HG02642 (cell line): ENCODE measurements around the gene PHGDH.

Source experiments
- ATAC-seq: cut with Tn5 transposase; IDR thresholded peaks from one replicate; pipeline ENCODE4 v1.9.1; 2021; ENCODE audit warnings: mild to moderate bottlenecking; ENCODE audit not compliant: unreplicated experiment, poor library complexity

The PHGDH gene

GRCh38 chr1:119729044-119729443 lies 17.3 kb downstream of the PHGDH start:
- no peak for ATAC-seq

GRCh38 chr1:119731060-119731459 lies 19.3 kb downstream of the PHGDH start:
- ATAC-seq, result no peak

DNA sequence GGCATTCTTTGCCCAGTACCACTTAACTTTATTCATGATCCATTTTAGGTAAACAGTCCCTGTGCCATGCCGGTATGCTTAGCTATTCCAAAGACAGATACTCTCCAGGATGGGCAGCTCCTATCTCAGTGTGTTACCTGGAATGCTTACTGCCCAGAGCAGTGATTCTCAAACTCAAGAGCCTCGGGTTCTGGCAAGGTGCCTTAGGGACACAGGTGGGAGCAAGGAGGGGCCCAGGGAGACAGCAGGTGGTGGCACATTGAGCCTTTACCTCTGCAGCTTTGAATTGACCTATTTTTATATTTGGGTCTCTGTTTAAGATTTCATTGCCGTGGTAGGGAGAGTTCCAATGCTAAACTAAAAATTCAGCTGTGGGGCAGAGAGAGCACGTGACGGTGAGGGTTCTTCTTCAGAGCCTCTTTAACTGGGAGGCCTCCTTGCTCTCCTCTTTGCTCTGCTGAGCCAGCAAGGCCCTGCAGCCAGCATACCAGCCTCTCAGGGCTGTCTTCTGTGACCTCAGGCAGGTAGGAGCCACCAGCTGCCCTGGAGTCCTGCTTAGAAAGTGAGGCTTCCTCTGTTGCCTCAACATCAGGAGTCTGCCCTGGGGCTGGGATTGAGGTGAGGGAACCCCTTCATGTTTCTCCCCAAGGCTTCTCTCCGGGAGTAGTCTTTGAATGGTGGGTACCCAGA lies 20.2 kb downstream of the PHGDH start:
- no peak for ATAC-seq

- ATAC-seq, result no peak
These were observed 20.9 kb downstream of the PHGDH start for GRCh38 chr1:119732465-119733168.

- ATAC-seq, result no peak
These were observed 22.0 kb downstream of the PHGDH start for GRCh38 chr1:119733754-119734153.

DNA sequence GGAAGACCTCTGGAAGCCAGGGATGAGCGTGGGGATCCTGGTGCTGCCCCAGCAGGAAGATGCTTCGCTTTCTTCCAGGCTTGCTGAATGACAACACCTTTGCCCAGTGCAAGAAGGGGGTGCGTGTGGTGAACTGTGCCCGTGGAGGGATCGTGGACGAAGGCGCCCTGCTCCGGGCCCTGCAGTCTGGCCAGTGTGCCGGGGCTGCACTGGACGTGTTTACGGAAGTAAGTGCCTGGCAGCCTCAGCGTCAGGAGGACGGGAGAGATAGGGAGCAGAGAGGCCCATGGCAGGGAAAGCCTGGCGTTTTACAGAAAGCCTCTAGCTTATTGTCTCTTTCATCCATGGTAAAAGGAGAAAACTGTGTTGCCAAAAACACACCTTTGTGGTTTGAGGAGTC lies 23.5 kb downstream of the PHGDH start:
- ATAC-seq, result no peak

DNA sequence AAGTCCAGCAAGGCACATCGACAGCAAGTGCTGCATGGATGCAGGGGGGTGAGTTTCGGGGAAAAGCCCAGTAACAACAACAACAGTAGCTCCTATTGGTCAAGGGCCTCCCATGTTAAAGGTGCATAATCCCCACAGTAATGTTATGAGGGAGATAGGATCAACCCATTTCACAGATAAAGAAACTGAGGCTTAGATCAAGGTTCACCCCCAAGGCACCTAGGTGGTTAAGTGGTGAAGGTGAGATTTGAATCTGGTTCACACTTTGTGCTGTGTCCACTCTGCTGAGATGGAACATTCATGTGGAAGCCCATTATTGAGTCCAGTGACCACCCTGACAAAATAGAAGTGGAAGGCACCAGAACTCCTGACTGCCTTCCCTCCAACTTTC lies 24.9 kb downstream of the PHGDH start:
- ATAC-seq, result no peak

GRCh38 chr1:119737040-119737682 lies 25.4 kb downstream of the PHGDH start:
- no peak for ATAC-seq

DNA sequence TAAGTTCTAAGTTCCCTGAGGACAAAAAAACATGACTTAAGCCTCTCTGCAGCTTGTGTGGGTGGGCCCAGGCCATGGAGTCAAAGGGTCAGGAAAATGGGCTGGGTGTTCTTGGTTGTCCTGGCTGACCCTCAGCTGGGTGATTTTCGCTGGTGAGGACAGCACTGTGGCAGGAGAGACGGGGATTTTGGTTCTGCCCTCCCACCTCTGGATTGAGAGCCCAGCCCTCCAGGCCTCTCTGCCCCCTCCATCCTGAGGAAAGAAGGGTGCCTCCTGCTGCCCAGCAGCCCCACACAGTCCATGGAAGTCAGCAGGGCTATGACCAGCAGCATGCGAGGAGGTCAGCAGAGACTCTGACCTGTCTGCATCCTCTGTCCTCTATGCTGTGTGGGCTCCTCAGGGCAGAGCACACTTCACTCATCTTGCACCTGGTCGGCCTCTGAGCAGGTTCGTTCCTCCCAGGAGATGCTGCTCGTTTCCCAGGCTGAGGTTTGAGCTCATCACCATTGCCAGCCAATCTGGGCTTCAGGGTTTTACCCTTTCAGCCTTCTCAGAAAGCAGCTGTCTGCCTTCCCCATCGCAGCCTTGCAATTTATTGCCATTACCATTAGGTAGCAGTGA lies 26.5 kb downstream of the PHGDH start:
- no peak for ATAC-seq

DNA sequence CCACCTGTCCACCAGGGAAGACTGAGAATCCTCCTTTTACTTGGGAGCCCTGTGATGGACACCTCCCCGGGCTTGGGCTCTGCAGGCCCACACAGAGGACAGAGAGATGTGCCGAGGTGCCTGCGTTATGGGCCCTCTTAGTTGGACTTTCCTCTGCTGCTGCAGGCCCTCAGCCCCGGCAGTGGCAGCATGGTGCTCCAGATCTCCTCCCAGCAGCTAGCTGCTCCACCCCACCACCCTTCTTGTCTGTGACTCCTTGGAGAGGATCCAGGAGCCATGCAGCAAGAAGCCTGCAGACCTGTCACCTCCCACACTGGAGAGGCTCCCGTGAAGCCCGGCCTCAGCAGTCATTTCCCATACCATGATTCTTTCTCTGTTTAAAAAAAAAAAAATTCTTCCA lies 27.4 kb downstream of the PHGDH start:
- no peak for ATAC-seq

DNA sequence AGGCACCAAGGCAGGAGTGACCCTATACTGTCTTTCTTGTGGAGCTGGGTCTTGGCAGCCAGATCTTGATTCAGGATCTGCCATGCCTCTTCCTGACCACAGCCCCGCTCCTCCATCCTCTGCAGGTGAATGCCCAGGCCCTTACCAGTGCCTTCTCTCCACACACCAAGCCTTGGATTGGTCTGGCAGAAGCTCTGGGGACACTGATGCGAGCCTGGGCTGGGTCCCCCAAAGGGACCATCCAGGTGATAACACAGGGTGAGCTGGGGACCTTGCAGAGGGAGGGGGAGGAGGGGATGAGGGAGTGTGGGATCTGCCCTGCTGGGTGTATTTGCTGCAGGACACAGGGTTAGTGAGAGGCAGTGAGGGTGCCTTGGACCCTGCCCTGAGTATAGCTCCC lies 28.5 kb downstream of the PHGDH start:
- no peak for ATAC-seq

- ATAC-seq, result no peak
These were observed 29.4 kb downstream of the PHGDH start for GRCh38 chr1:119740896-119741780.

- ATAC-seq, result no peak
These were observed 30.5 kb downstream of the PHGDH start for GRCh38 chr1:119742202-119742601.

- no peak for ATAC-seq
These were observed 30.9 kb downstream of the PHGDH start for GRCh38 chr1:119742677-119743076.

DNA sequence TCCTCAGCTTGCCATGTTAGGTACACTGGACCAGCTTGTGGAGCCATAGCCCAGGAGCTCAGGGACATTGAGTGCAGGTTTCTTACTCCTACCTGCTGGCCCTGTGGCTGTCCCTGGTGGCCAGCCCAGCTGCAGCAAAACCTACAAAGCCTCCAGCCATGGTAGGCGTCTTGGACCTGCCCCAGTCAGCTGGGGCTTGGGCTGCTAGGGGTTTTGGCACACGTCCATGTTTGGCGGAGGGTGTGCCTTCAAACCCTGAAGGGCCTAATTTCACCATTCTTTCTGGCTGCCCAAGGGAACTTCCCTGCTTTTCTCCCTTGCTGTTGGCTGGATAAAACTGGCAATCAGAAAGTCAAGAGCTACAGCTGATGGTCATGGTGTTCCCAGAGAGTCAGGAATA lies 31.6 kb downstream of the PHGDH start:
- no peak for ATAC-seq

DNA sequence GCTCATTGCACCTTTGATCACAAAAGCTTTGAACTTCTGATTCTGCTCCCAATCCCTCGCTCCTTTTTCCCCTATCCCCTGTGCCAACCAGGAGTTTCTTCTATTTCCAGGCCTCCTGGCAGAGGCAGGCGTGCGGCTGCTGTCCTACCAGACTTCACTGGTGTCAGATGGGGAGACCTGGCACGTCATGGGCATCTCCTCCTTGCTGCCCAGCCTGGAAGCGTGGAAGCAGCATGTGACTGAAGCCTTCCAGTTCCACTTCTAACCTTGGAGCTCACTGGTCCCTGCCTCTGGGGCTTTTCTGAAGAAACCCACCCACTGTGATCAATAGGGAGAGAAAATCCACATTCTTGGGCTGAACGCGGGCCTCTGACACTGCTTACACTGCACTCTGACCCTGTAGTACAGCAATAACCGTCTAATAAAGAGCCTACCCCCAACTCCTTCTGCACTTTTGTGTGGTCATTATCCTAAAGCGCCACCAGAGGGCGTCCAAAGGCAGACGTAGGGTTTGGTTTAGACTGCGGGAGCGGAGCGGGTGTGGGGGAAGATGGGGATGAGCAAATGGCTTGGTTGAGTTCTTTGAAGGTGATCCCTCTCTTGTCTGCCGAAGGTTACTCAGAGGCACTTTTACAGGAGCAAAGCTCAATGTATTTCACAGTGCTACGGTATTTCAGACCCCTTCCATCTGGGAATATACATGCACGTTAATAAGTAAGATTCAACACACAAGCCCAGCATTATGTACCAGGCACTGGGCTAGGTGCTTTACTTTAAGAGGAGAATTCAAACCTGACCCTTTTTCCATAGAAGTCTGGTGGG lies 32.3 kb downstream of the PHGDH start:
- peak; percentile 81 for ATAC-seq

GRCh38 chr1:119744598-119744942 lies 32.8 kb downstream of the PHGDH start:
- ATAC-seq, result no peak

GRCh38 chr1:119745034-119745433 lies 33.3 kb downstream of the PHGDH start:
- ATAC-seq, result no peak

DNA sequence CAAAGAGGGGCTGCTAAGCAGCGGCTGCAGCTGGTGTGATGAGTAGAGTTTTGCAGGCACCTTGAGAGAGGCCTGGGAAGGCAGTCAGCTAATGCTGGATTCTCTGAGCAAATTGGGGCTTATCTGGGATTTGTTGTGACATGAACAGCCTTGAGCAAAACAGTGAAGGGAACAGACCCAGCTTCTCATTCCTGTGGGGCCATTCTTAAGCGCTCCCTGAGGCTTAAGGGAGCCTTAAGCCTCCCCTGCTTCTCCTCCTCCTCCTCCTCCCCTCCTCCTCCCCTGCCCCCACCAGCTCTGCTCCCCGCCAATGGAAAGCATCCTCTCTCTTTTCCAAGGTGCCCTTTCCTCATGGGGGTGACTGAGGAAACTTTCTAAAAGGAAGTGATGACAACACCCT lies 35.7 kb downstream of the PHGDH start:
- ATAC-seq, result no peak

- no peak for ATAC-seq
These were observed 36.3 kb downstream of the PHGDH start for GRCh38 chr1:119748040-119748439.
